ENCODE data around the gene CAMK2G.
"Not testable (repeated sequence)": the region's sequence is repeated elsewhere in the genome, so short reads cannot be mapped to it uniquely, and the experiment has no call there.

Gene CAMK2G

DNA sequence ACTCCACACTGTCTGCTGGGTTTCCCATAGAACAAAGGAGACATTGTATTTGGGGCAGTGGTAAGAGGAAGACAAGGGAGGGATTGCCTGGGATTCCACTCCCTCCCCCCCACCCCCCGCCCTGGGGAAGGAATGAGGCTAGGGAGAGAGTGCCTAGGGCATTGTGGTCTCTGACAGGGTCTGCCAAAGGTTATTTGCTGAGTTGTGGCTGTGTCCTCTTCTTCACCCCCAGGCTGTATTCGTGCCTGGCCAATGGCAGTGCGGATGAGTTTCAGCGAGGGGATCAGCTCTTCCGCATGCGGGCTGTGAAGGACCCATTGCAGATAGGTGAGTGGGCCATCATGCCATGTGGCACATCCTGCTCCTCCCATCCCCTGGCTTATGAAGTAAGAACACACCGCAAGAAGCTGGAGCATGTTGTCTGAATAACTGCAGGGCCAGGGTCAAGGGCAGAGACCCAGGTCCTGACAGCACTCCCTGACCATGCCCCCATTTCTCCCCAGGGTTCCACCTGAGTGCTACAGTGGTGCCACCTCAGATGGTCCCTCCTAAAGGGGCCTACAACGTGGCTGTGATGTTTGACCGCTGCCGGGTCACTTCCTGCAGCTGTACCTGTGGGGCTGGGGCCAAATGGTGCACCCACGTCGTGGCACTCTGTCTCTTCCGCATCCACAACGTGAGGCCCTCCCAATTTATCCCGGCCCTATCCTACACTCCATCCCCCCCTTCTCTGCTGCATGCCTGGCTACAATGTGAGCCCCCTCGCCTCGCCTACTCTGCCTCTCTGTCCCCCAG is 85.3 kb downstream of the CAMK2G start:
- DNase-seq = no peak

DNA sequence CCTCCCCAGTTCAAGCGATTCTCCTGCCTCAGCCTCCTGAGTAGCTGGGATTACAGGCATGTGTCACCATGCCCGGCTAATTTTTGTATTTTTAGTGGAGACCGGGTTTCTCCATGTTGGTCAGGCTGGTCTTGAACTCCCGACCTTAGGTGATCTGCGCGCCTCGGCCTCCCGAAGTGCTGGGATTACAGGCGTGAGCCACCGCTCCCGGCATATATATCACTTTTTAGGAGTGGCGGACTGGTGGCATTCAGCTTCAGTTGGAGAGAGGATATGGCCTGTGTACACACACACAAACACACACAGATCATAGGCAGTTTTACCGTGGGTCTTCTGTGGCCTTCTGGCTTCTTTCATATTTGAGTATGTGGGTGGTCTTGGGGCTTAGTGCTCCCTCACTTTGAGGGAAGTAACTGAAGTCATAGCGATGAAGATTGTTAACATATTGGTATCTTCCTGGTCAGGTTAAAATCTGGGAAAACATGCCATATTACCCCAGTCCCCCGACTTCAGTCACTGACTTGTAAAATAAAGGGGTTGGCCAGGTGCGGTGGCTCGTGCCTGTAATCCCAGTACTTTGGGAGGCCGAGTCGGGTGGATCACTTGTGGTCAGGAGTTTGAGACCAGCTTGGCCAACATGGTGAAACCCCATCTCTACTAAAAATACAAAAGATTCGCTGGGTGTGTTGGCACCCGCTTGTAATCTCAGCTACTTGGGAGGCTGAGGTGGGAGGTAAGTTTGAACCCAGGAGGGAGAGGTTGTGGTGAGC is 87.1 kb downstream of the CAMK2G start:
- not testable (repeated sequence) for DNase-seq

DNA sequence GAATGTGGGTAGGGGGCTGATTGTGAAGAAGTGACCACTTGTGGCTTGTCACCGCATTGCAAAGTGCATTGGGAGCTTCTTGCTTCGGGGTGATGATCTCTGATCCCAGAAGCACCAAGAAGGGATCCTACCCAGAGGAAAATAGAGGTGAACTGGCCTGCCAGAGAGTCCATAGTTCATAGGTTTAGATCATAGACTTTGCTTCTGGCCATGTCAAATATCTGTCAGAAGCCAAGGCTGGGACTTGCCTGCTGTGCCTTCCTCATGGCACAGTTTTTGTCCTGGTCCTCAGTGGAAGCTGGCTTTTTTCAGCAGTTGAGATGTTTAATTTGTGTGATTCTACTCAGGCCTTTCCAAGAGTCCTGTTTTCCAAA is 87.9 kb downstream of the CAMK2G start:
- no peak for DNase-seq

DNA sequence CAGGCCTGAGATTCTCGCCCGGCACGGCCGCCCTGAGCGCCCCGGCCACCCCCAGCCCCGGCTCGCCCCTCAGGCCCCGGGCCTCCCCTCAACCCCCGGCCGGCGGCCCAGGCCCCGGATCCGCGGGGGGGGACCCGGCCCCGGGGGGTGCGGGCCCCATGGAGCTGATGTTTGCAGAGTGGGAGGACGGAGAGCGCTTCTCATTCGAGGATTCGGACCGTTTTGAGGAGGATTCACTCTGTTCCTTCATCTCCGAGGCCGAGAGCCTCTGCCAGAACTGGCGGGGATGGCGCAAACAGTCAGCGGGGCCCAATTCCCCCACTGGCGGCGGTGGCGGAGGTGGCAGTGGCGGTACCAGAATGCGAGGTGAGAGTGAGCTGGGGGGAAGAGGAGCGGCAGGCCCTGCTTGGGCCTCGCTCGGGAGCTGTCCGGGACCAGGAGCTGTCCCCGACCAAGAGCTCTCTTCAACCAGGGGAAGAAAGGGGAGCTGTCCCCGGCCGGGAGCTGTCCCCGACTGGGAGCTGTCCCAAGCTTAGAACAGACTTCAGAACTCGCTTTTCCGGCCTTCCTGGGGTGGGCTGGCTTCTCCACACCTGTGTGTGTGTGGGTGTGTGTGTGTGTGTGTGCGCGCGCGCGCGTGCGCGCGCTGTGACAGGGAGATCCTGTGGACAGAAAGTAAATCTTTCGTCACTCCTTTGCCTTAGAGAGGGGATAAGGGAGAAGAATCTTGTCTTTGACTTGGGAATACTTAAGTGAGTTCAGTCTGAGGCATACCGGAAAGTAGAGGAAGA is 88.4 kb downstream of the CAMK2G start:
- no peak for DNase-seq

DNA sequence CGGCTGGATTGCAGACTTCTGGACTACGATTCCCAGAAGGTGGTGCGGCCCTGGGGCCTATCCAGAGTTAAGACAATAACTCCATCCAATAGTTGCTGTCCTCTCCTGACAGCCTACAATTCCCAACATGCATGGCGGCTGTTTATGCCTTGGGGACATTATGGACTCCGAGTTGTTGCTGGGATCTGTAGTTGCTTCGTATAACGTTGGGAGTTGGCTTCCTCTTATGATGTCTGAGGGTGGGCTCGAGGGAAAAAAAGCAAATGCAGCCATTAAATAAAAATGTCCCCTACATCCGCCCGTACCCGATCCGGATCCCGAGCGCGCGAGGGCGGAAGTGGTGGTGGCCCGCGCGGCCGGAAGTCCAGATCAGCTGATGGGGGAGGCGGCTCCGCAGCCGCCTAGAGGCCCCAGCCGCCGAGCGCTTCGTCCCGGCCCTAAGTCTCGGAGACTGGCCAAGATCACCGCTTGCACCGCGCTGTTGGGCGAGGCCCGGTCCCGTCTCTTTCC is 89.1 kb downstream of the CAMK2G start, which contains the start of gene ZSWIM8:
Gene ZSWIM8, plus strand, starts transcription at position 396 of the 510 bp plus-strand sequence. CDS start 273 bp downstream, outside the sequence.
- DNase-seq = peak; percentile 85

DNA sequence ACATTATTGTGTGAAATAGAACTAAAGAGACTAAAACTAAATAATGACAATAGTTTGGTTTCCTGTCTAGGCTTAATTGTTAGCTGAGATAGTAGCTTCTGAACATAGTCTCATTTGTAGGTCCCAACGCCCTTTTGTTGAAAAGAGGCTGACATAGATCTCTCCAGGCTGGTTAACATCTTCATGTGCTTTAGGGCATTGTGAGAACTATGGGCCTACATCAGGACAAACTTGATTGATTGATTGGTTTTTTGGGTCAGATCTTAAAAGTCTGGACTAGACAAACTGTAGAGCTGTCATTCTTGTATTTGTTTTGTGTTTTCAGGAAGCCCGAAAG is 91.6 kb downstream of the CAMK2G start:
- DNase-seq = no peak

DNA sequence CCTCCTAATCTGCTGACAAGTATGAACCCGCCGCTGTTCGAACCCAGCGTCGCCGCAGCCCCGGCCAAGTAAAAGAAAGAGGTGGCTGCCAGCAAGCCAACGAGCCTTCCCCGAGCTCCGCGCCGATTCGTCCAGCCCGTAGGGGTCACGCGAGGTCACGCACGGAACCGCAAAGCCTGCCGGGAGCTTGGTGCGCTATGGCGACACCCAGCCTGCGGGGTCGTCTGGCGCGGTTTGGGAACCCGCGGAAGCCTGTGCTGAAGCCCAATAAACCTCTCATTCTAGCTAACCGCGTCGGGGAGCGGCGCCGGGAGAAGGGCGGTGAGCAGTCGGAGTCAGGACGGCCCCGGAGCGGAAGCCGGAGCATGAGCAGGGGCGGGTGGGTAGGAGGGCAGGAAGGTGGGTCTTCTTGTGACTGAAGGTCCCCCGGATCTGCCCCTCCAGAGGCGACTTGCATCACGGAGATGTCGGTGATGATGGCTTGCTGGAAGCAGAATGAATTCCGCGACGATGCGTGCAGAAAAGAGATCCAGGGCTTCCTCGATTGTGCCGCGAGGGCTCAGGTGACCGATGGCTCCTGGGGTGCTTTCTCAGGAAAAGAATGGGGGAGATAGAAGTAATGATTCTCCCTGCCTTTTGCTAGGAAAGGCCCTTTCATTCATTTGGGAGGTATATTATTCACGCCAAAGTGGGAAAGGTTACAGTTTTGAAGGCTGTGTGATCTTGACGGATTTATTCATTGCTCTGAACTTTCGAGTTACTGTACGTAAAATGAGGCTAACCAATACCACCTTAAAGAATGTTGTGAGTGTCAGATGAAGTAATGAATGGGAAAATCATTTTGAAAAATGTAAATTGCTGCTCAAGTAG is 92.2 kb downstream of the CAMK2G start, which contains the start of gene CHCHD1:
Gene CHCHD1, plus strand, starts transcription at position 170 of the 870 bp plus-strand sequence. Its CDS starts 28 bp downstream, at position 198.
- DNase-seq = peak; percentile 32

DNA sequence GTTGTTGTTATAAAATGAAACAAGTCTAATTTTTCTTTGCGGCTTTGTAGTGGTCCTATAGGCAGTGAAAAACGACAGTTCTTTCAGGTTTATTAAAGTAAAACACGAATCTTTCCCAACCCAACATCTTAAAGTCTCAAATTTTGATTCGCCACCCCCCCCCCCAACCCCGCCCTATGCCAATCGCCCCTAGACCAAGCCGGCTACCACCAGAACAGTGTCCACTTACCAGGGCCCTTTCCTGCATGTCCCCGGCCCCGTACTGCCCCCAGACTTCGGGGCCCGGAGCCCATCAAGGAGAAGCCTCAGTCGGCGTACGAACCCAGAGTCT is 92.8 kb downstream of the CAMK2G start:
- no peak for DNase-seq

DNA sequence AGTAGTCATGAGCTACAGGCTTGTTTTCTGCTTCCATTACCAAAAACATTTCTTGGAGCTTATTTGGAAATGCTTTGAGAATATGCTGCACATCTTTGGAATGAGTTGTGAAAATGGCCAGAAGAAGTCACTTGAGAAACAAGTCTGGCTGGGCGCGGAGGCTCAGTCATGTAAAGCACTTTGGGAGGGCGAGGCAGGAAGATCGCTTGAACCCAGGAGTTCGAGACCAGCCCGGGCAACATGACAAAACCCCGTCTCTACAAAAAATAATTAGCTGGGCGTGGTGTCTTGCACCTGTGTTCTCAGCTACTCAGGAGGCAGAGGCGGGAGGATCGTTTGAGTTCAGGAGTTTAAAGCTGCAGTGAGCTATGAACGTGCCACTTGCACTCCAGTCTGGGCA is 93.4 kb downstream of the CAMK2G start:
- DNase-seq = no peak

DNA sequence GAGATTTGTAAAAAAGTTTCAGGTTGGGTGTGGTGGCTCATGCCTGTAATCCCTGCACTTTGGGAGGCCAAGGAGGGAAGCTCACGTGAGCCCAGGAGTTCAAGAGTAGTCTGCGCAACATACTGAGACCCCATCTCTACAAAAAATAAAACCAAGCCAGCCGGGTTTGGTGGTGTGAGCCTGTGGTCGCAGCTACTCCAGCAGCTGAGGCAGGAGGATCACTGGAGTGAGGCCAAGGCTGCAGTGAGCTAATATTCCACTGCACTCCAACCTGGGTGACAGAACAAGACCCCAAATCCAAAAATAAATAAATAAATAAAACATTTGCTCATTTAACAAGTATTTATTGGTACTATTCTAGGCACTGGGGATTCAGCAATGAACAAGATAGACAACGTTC is 94.1 kb downstream of the CAMK2G start:
- no peak for DNase-seq

DNA sequence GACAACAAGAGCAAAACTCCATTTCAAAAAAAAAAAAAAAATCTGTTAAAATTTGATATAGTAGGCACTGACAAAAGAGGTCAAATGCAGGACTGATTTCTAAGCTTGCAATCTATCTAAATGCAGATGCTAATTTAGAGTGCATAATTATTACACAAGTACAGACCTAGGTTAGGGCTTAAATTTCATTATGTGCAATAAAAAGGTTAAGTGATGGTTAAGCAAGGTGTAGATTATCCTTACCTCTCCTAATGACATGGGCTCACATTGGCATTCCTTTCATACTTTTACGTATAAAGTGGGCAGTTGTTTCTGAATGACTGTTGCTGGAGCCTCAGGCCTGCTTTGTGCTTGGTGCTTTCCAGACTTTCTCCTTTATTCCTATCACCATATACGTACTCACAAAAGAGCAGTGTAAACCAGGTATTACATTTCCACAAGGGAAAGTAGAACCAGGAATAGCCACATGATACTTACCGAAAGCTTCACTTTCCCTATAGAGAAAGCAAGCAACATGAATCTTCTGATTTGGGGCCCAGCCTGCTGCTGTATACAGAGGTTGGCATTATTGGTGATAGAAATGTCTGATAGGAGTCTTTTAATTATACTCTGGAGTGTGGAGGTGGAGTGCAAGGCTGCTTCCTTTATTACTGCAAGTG is 94.7 kb downstream of the CAMK2G start:
- DNase-seq = no peak

DNA sequence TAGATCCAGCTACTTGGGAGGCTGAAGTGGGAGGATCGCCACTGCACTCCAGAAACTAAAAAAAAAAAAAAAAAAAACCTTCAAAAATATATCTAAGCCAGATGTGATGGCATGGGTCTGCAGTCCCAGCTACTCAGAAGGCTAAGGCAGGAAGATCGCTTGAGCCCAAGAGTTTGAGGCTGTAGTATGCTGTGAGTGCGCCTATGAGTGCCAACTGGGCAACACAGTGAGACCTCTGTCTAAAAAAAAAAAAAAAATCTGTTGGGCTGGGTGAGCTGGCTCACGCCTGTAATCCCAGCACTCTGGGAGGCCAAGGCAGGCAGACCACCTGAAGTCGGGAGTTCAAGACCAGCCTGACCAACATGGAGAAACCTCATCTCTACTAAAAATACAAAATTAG is 95.3 kb downstream of the CAMK2G start:
- no peak for DNase-seq

DNA sequence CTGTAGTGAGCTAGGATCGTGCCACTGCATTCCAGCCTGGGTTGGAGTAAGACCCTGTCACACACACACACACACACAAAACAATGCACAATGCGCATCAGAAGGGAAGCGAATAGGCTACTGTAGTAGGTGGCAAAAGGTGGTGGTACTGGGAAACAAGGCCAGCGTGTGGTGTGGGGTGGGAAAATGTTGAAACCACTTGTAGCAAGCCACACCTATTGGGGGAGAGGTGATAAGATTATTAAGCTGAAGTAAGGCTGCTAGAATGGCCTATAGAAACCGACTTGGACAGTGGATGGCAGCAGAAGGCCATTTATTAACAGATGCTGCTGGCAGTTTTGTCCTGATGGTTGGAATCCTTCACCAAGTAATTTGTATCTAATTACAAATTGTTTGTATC is 99.7 kb downstream of the CAMK2G start:
- peak; percentile 39 for DNase-seq

DNA sequence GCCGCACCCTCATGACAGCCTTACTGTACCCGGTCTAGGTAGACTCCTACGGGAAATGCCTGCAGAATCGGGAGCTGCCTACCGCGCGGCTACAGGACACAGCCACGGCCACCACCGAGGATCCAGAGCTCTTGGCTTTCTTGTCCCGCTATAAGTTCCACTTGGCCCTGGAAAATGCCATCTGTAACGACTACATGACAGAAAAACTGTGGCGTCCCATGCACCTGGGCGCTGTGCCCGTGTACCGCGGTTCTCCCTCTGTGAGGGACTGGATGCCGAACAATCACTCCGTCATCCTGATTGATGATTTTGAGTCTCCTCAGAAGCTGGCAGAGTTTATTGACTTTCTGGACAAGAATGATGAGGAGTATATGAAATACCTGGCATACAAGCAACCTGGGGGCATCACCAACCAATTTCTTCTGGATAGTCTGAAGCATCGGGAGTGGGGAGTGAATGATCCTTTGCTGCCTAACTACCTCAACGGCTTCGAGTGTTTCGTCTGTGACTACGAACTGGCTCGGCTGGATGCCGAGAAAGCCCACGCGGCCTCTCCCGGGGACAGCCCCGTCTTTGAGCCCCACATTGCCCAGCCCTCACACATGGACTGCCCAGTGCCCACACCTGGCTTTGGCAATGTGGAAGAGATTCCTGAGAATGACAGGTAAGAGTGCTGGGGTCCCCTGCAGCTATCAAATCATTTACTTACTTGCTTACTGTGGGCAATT is 101.0 kb downstream of the CAMK2G start:
- no peak for DNase-seq

DNA sequence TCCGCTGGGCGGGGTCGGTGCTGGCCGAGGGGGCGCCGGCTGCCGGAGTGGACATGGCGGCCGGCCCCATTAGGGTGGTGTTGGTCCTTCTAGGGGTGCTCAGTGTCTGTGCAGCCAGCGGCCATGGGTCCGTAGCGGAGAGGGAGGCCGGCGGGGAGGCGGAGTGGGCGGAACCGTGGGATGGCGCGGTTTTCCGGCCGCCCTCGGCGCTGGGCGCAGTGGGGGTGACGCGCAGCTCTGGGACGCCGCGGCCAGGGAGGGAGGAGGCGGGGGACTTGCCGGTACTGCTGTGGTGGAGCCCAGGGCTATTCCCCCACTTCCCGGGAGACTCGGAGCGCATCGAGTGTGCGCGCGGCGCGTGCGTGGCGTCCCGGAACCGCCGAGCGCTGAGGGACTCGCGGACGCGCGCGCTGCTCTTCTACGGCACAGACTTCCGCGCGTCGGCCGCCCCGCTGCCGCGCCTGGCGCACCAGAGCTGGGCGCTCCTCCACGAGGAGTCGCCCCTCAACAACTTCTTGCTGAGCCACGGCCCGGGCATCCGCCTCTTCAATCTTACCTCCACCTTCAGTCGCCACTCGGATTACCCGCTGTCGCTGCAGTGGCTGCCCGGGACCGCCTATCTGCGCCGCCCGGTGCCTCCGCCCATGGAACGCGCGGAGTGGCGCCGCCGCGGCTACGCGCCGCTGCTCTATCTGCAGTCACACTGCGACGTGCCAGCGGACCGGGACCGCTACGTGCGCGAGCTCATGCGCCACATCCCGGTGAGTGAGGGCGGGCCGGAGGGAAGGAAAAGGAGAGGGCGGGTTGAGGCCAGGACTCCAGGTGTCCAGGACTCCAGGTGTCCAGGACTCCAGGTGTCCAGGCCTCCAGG is 101.8 kb downstream of the CAMK2G start:
- no peak for DNase-seq

DNA sequence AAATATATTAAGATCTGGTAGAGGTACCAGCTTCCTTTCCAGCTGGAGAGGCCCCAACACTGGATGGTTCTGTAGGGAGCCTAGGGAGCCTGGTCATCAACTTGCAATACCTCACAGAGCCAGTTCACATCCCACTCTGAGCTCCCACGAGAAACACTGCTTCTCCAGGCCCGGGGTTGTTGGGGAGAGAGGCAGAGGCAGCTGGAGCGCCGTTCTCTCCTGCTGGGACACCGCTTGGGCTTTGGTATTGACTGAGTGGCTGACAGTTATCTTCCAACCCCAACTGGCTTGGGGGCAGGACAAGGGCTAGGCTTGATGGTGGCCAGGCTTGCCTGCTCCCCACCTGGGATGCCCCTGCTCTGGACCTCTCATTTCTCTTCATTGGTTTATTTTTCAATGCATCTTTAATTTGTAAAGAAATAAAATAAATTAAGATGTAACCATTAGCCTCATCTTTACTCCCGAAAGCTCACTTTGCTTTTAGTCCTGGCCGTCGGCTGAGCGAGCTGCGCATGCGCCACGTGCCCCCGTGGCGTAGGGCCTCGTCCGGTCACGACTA is 102.6 kb downstream of the CAMK2G start:
- no peak for DNase-seq

DNA sequence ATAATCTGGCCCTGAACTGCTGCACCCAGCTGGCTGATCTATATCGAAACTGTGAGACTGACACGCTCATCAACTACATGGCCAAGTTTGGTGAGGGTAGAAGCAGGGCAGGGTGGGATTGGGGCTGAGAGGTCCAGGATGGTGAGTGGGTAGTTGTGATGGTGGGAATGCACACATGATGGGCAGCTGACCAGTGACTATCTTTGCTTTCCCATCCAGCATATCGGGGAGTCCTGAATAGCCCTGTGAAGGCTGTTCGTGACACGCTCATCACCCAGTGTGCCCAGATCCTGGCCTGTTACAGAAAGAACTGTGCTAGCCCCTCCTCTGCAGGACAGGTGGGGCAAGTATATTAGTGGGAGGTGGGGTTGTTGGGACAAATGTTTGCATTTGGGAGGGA is 105.0 kb downstream of the CAMK2G start:
- DNase-seq = no peak

DNA sequence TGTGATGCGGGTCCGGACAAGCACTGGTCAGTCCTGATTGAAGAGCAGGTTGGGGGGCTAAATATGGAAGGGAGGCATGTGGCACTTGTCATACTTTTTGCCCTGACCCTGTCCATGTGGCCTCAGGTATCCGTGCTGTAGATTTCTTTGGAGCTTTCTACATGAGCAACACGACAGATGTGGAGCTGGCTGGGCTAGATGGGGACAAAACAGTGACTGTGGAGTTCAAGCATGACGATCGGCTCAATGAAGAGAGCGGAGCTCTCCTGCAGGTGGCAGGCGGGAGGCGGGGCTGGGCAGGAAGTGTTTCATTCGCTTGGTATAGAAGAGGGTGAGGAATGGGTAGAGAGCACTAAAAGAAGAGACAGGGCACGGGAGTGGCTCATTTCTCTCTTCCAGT is 105.5 kb downstream of the CAMK2G start:
- DNase-seq = no peak

DNA sequence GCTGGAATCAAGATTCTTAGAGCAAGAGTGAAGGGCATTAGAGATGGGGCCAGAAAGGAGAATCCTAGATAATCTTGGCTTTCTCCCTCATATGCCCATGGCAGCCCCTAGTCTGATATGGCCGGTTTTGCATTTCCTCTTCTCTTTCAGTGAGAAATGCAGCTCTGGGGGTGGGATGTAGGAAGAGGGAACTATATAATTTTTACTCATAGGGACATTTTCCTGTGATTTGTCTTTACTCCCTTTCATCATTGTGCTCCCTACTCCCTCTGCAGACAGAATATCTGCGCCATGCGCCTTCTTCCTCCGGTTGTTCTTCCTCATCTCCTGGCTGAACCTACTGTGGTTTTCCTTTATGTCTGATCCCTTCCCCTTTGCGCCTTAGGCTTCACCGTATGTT is 109.3 kb downstream of the CAMK2G start:
- no peak for DNase-seq

DNA sequence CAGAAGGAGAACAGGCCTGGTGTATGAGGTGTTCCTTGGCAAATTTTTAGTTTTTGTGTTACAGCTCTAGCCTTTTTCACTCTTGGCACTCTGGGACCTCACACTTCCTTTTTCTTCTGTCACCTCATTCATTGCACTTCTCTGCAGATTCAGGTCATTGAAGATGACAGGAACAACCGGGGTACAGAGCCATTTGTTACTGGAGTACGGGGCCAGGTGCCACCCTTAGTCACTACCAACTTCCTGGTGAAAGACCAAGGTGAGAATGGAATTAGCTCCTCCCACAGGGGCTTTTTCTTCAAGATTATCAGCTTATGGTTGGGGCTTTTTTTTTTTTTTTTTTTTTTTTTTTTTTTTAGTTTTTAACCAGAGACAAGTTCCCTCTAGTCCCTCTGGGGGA is 111.0 kb downstream of the CAMK2G start:
- DNase-seq = no peak

Data from DMS 273 treated with DMSO at 0.1 percent for 48 hours (cell line).